Hematopoietic multipotent progenitor cell treated with erythropoietin and hydrocortisone succinate and interleukin-3 and kit ligand, for 4 days (in vitro differentiated cells): ENCODE results near the gene MMP17.
A peak's percentile ranks its signal among the peaks of the same experiment; 100 is the strongest.

Source experiments
- DNase-seq: peaks from one replicate; pipeline ENCODE4 v3.0.0-alpha.2; 2015

Gene MMP17

DNA sequence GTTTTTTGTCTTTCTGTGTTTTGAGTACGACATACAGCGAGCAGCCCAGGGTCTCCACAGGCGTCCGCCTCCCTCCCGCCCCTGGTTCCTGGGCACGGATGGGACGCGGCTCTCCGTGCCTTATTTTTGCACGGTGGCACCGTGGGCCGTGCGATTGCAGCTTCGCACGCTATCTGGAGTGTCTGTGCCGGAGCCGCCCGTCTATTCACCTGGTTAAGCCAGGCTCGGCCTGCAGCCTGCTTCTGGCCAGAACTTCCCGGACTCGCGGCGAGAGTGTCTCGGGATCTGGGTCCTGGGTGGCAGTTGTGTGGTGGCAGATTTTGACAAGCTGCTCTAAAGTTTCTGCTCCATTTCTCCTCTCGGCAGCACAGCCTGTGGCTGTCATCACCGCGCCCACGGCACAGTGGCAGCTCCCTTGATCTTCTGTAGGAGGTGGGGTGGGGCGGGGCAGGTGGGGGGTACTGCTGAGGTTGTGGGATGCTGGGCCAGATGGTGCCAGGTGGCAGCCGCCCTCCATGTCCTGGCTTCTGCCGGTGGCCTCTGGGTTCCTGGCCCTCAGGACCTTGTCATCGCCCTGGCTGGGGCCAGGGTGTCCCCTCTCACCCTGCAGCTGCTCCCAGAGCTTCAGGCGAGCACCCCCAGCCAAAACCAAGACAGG lies 2.9 kb downstream of the MMP17 start:
- DNase-seq, result peak; percentile 43

DNA sequence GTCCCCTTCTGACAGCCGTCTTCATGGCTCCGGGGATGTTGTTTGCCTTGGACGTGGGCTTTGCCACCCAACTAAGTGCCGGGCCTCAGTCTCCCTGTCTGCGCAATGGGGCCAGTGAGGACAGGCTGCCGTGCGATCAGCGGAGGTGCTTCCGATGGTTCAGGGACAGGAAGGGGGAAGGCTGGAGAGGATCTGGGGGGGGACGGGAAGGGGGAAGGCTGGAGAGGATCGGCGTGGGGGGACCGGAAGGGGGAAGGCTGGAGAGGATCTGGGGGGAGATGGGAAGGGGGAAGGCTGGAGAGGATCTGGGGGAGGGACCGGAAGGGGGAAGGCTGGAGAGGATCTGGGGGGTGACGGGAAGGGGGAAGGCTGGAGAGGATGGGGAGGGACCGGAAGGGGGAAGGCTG lies 3.4 kb downstream of the MMP17 start:
- DNase-seq, result no peak

- no peak for DNase-seq
Measured at GRCh38 chr12:131832321-131833231, 4.4 kb downstream of the MMP17 start.

DNA sequence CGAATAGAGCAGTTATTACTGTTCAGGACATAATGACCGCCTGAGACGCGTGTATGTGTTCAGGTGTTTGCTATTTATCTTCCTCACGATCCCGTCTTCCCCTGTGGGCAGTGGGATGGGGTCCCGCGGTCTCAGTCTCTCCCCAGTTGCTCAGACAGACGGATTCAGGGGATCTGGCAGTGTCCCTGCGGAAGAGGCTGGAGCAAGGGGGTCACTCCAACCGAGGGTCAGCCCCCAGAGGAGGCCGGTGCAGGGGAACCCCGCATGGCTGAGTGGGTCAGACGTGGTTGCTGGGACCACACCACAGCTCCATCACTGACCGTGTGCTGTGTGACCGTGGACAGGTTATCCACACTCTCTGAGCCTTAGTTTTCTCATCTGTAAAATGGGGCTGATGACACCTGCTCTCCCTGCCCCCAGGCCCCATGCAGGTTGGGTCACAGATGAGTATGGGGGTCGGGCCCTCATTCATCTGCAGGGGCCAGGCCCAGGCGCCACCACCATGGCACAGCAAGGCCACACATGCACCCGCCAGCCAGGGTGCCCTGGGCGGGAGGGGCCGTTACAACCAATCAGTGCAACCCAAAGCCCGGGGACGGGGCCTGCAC lies 5.2 kb downstream of the MMP17 start:
- no peak for DNase-seq

GRCh38 chr12:131833896-131834641 lies 5.9 kb downstream of the MMP17 start:
- peak; percentile 45 for DNase-seq

DNA sequence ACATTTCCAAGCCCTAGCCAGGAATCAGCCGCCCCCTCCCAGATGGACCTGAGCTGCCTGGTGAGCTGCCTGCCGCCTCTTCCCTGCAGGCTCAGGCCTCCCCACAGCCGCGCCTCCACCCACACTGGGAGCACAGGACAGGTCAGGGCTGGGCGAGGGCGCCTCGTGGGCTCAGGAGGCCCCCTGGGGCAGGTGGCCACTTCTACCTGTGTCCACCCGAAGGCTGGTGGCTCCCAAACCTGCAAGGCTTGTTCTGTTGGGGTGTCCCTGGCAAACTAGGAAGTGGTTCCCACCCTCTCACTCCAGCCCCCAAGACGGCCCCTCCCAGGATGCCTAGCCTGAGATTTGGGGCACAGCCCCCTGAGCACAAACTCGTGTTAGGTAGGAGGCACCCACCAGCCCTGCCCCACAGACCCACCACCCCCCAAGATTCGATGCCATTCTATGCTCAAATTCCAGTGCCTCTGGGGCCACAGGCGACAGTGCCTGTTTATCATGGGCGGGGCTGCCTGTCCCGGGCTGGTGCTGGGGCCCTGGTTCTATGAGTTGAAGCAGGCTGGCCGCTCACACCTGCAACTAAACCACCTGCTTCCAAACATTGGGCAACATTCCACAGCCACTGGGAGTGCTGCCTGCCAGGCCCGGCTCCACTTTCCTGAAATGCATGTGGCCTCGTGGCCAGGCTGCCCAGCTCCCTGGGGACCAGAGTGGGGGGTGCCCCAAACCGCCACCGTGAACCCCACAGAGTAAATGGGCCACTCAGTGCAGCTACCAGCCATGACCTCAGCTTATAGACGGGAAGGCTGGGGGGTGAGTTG lies 6.8 kb downstream of the MMP17 start:
- DNase-seq, result no peak

- DNase-seq, result no peak
Measured at GRCh38 chr12:131835616-131836171, 7.5 kb downstream of the MMP17 start.

- peak; percentile 54 for DNase-seq
Measured at GRCh38 chr12:131836193-131836592, 8.0 kb downstream of the MMP17 start.

GRCh38 chr12:131836714-131837397 lies 8.7 kb downstream of the MMP17 start:
- DNase-seq, result no peak

GRCh38 chr12:131840643-131841416 lies 12.6 kb downstream of the MMP17 start:
- DNase-seq, result no peak

DNA sequence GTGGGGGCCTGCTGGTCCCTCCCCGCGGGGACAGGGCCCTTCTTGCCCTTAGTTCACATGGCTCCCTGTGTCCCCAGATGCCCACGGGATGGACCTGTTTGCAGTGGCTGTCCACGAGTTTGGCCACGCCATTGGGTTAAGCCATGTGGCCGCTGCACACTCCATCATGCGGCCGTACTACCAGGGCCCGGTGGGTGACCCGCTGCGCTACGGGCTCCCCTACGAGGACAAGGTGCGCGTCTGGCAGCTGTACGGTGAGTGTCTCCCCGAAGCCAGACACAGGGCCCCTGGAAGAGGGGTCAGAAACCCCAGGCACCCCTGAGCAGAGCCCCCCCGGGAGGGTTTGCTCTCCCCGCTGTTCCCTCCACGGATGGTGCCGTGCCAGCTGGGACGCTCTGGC lies 13.4 kb downstream of the MMP17 start:
- DNase-seq, result no peak

GRCh38 chr12:131842169-131842568 lies 14.0 kb downstream of the MMP17 start:
- no peak for DNase-seq

GRCh38 chr12:131843527-131843926 lies 15.3 kb downstream of the MMP17 start:
- no peak for DNase-seq

DNA sequence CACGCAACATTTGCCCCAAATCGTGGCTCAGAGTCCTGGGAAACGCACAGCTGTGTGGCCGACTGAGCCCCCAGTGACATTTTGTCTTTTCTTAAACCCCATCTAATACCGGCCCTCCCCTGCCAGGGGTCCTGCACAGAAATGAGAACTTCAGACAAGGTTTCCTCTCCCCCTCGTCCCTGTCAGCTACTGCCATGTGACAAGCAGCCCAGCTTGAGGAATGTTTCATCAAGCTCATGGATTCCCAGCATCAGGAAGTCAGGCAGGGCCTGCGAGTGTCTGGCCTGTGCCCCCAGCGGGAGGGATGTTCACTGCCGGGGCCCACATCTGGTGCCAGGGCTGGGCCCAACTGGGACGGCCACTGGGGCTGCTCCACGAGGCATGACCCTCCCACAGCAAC lies 15.9 kb downstream of the MMP17 start:
- no peak for DNase-seq

GRCh38 chr12:131844656-131845055 lies 16.5 kb downstream of the MMP17 start:
- no peak for DNase-seq

- DNase-seq, result no peak
Measured at GRCh38 chr12:131845121-131845520, 16.9 kb downstream of the MMP17 start.

- DNase-seq, result no peak
Measured at GRCh38 chr12:131847456-131847855, 19.3 kb downstream of the MMP17 start.

- DNase-seq, result no peak
Measured at GRCh38 chr12:131848753-131849152, 20.6 kb downstream of the MMP17 start.

DNA sequence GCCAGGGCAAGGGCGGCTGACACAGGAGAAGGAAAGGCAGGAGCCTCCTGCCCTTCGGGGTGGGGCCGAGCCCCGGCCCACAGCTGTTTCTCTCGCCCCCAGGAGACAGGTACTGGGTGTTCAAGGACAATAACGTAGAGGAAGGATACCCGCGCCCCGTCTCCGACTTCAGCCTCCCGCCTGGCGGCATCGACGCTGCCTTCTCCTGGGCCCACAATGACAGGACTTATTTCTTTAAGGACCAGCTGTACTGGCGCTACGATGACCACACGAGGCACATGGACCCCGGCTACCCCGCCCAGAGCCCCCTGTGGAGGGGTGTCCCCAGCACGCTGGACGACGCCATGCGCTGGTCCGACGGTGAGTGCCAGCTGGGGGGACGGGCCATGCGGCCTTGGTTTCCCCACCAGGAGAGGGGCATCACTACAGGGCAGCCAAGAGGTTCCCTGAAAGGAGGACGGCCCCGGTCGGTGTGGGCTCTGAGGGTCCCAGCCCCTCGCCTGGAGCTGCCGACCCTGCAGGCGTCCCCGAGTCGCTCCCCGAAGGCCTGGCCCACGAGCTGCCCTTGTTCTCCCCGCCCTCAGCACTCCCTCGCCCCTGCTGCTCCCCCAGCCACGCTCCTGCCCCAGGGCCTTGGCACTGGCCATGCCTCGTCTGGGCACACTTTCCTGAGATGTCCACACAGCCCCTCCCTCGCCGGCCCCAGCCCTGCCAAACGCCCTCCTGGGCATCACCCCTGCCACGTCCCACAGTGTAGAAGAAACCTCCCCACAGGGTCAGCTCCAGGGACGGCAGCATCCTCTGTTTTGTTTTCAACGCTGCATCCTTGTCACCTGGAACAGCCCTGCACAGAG lies 21.7 kb downstream of the MMP17 start:
- DNase-seq, result no peak
